Psoas muscle (tissue), 8 donors: Measurements from ENCODE around the gene PTGER3. TPM values are rescaled to one million over a fixed set of nuclear protein-coding genes. Genes with fewer than 3 reads are reported as not detected.

Experiments
- ATAC-seq, 4 donors: fragments of 200-7000 bp; cut with Tn5 transposase; one replicate each; pipeline ENCODE4 v1.9.1; 2020; ENCODE audit warnings: moderate library complexity in 3 of 4, mild to moderate bottlenecking in 2 of 4
- DNase-seq, 2 donors: peaks; one replicate each; pipeline ENCODE4 v3.0.0-alpha.2; 2020
- H3K27ac ChIP-seq: fragments of 200-600 bp; one replicate; pipeline ENCODE4 v1.8.0; 2022
- H3K27me3 ChIP-seq, 3 donors: fragments of 200-600 bp in 1 of 3; one replicate each; pipeline versions ENCODE4 v1.6.1 to v1.8.0; 2013 to 2022; ENCODE audit warnings: low read length in 2 of 3, mild to moderate bottlenecking in 2 of 3, moderate library complexity in 1 of 3; ENCODE audit not compliant: insufficient read depth in 3 of 3
- H3K36me3 ChIP-seq, 2 donors: fragments of 200-600 bp in 1 of 2; one replicate each; pipeline versions ENCODE4 v1.6.1 to v1.8.0; 2013 to 2022; ENCODE audit warnings: low read depth in 1 of 2, mild to moderate bottlenecking in 1 of 2, moderate library complexity in 1 of 2; ENCODE audit not compliant: insufficient read depth in 1 of 2
- H3K4me1 ChIP-seq: fragments of 200-600 bp; one replicate; pipeline ENCODE4 v1.8.0; 2022
- H3K4me3 ChIP-seq: fragments of 200-600 bp; one replicate; pipeline ENCODE4 v1.8.0; 2022; ENCODE audit warnings: mild to moderate bottlenecking
- H3K9me3 ChIP-seq: fragments of 200-600 bp; one replicate; pipeline ENCODE4 v1.8.0; 2022
- CTCF ChIP-seq: fragments of 200-600 bp; IDR thresholded peaks from one replicate; pipeline ENCODE4 v1.8.0; 2022; ENCODE audit warnings: antibody characterized with exemption
- WGBS, 3 donors: extraction: QIAGEN DNeasy Blood & Tissue Kit; methylation state at CpG; one replicate each; pipeline versions ENCODE4 v1.1.6 to v1.1.7; 2013; 5-methylcytosine and 5-hydroxymethylcytosine counted together
- intact Hi-C, 2 donors: fragments of 100-400 bp; cut with DNase I; formaldehyde crosslinking; loops; one replicate each; pipeline versions ENCODE4 v1.11.0 to v1.14.2; 2022
- polyA plus RNA-seq, 3 donors: library from polyadenylated mRNA; stranded (reverse); fragments of 200-250 nt; gene quantifications; one replicate each; pipeline ENCODE4 v1.2.3, GENCODE V29; 2013
- total RNA-seq, 4 donors: library from RNA; stranded (reverse); fragmentation: NEBNext Ultra II Directional in 2 of 4; extraction: Animal tissue kit (Norgen Biotek cat#: 25700) in 2 of 4; gene quantifications; one replicate each; pipeline versions ENCODE4 v1.2.1 to v1.2.4, GENCODE V29; 2021 to 2023
- donor health status: healthy with polysubstance abuse.
- donor health status: DM: no; HTN: no; CAD: no; lungs with moderate emphysema.
- donor health status: Bipolar disorder and iron deficiency.
- donor health status: healthy.
- donor health status: DM: yes; HTN: yes; CAD: no.
- donor health status: DM: no; HTN: no; CAD: no.
- donor health status: DM: no; HTN: no; CAD: no.
- donor health status: DM: yes; HTN: yes; CAD: no.

PTGER3 gene
- total and polyA plus RNA-seq, 7 donors, result 0.24 to 0.79 (median 0.46) TPM

GRCh38 chr1:71041806-71042205 lies 5.8 kb downstream of the PTGER3 start:
- H3K27me3 ChIP-seq, result peaks cover 3 to 32% (median 3%) of the 10 kb centered on the region in 3 donors
- ATAC-seq (no peak), DNase-seq (no peak)
- intact Hi-C loops, result no loop called here
- no peak for TF ChIP-seq CTCF
- H3K4me3 ChIP-seq, result no peak overlapping the region
- peaks cover under 1% of the 10 kb centered on the region for H3K4me1 ChIP-seq
- H3K27ac ChIP-seq, result no peak overlapping the region
- 74 to 82% (median 79%) methylated on average over 2 of the region's 2 CpGs for WGBS, 3 donors
- no peaks in the 10 kb centered on the region for H3K36me3 ChIP-seq
- H3K9me3 ChIP-seq, result no peaks in the 10 kb centered on the region

- DNase-seq (no peak), ATAC-seq (no peak)
- peaks cover 2 to 15% (median 6%) of the 10 kb centered on the region in 3 donors for H3K27me3 ChIP-seq
- no peak overlapping the region for H3K4me3 ChIP-seq
- H3K27ac ChIP-seq, result no peak overlapping the region
- intact Hi-C loops, result no loop called here
- no peak for TF ChIP-seq CTCF
- no peaks in the 10 kb centered on the region for H3K36me3 ChIP-seq
- no peaks in the 10 kb centered on the region for H3K4me1 ChIP-seq
- H3K9me3 ChIP-seq, result no peaks in the 10 kb centered on the region
Observed at GRCh38 chr1:71039661-71040262, 7.9 kb downstream of the PTGER3 start.

- Histone ChIP-seq H3K27ac (no peak overlapping the region), H3K4me3 (no peak overlapping the region), H3K36me3 (no peaks in the 10 kb centered on the region), H3K27me3 (peaks cover 2 to 10% (median 6%) of the 10 kb centered on the region in 3 donors), H3K4me1 (no peaks in the 10 kb centered on the region), H3K9me3 (no peaks in the 10 kb centered on the region)
- no peak for TF ChIP-seq CTCF
- intact Hi-C loops, result no loop called here
- DNase-seq (no peak), ATAC-seq (no peak)
- 50 to 59% (median 59%) methylated on average over 2 of the region's 2 CpGs for WGBS, 3 donors
Observed at GRCh38 chr1:71038942-71039341, 8.7 kb downstream of the PTGER3 start.

GRCh38 chr1:71037829-71038620 lies 9.6 kb downstream of the PTGER3 start:
- intact Hi-C loops, result no loop called here
- Histone ChIP-seq H3K4me1 (no peaks in the 10 kb centered on the region), H3K4me3 (no peak overlapping the region), H3K36me3 (no peaks in the 10 kb centered on the region), H3K27ac (no peak overlapping the region), H3K27me3 (peaks cover 2 to 10% (median 6%) of the 10 kb centered on the region in 3 donors), H3K9me3 (no peaks in the 10 kb centered on the region)
- no peak for ATAC-seq
- TF ChIP-seq CTCF, result no peak
- DNase-seq, result no peak
- 71 to 78% (median 71%) methylated on average over 2 of the region's 2 CpGs for WGBS, 3 donors
